Measurements from ENCODE around the gene BGN.

BGN gene

DNA sequence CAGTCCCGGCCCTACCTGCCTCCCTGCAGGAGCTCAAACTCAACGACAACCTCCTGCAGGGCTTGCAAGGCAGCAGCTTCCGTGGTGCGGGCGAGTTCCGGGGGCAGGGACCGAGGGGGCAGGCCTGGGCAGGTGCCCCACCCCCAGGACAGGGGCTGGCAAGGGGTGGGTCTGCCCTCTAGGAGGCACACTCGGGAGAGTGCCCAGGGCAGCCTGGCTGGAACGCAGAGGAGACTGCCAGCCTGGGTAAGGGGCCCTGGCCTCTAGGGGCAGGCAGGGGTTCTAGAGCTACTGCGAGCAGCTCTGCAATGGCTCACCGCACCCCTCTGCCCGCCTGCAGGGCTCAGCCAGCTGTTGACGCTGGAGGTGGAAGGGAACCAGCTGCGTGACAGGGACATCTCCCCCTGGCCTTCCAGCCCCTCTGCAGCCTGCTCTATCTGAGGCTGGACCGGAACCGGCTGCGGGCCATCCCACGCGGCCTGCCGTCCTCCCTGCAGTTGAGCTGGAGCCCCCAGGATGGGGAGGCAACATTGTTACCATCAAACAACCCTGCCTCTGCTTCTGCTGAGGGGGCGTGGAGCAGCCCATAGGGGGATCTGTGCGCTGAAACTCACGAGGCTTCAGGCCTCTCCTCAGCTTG, 12.3 kb upstream of the BGN start:
- H3K79me1 ChIP-seq (replicated peaks; ENCODE audit: low read length, poor library complexity, severe bottlenecking): no peaks in the 10 kb centered on the region

GRCh38 chrX:153485396-153486080, 9.2 kb upstream of the BGN start:
- Histone ChIP-seq H3K18ac (ENCODE audit: low read depth in 1 of 2, low read length in 2 of 2) (no peak overlapping the region), H3K9me3 (ENCODE audit: control insufficient read depth, low read length) (no peaks in the 10 kb centered on the region), H2AK5ac (ENCODE audit: low read length, severe bottlenecking) (no peak overlapping the region), H3K9ac (ENCODE audit: low read length) (no peak overlapping the region), H3K27me3 (ENCODE audit: control insufficient read depth in 1 of 2, insufficient read depth in 1 of 2, low read length in 2 of 2) (no peaks in the 10 kb centered on the region), H3K4me3 (ENCODE audit: insufficient read depth in 1 of 2, low read depth in 1 of 2, low read length in 2 of 2) (no peak overlapping the region), H2BK120ac (ENCODE audit: low read depth, low read length) (no peak overlapping the region), H3K4me2 (ENCODE audit: low read length, poor library complexity, severe bottlenecking) (no peak overlapping the region), H3K4me1 (ENCODE audit: control insufficient read depth, insufficient read depth, low read depth, low read length) (peaks cover 28% of the 10 kb centered on the region), H3K36me3 (ENCODE audit: control insufficient read depth in 1 of 2, insufficient read depth in 2 of 2, low read depth in 1 of 2, low read length in 2 of 2) (no peaks in the 10 kb centered on the region), H2BK5ac (ENCODE audit: low read depth, low read length, poor library complexity, severe bottlenecking) (no peak overlapping the region), H2BK15ac (ENCODE audit: low read depth, poor library complexity, severe bottlenecking) (no peak overlapping the region), H4K8ac (ENCODE audit: low read length) (no peak overlapping the region), H3K23ac (ENCODE audit: low read length in 2 of 2) (no peak overlapping the region), H3K79me1 (replicated peaks; ENCODE audit: low read length, poor library complexity, severe bottlenecking) (no peaks in the 10 kb centered on the region), H4K91ac (ENCODE audit: low read length) (no peak overlapping the region), H2AFZ (ENCODE audit: low read depth, low read length) (no peak overlapping the region), H3K27ac (ENCODE audit: low read length, poor library complexity, severe bottlenecking) (no peak overlapping the region), H3K14ac (ENCODE audit: low read length in 2 of 2) (no peak overlapping the region), H2BK12ac (ENCODE audit: low read length in 2 of 2) (peak overlapping the region in 1 of 2 experiments; percentile 88), H3K4ac (ENCODE audit: low read depth in 1 of 2, low read length in 2 of 2) (no peak overlapping the region)
- 88% methylated on average over 23 of the region's 30 CpGs for WGBS
- no peak for DNase-seq

More for the DNA sequence above, 12.3 kb upstream of the BGN start:
- H2BK12ac ChIP-seq (ENCODE audit: low read length in 2 of 2): no peak overlapping the region
- no peaks in the 10 kb centered on the region for H3K27me3 ChIP-seq (ENCODE audit: control insufficient read depth in 1 of 2, insufficient read depth in 1 of 2, low read length in 2 of 2)
- no peak overlapping the region for H3K14ac ChIP-seq (ENCODE audit: low read length in 2 of 2)
- 77% methylated on average over 22 of the region's 23 CpGs for WGBS
- H2AK5ac ChIP-seq (ENCODE audit: low read length, severe bottlenecking): no peak overlapping the region
- no peak overlapping the region for H4K8ac ChIP-seq (ENCODE audit: low read length)
- no peak for DNase-seq
- no peak overlapping the region for H2BK120ac ChIP-seq (ENCODE audit: low read depth, low read length)
- H3K36me3 ChIP-seq (ENCODE audit: control insufficient read depth in 1 of 2, insufficient read depth in 2 of 2, low read depth in 1 of 2, low read length in 2 of 2): no peaks in the 10 kb centered on the region
- H2AFZ ChIP-seq (ENCODE audit: low read depth, low read length): no peak overlapping the region
- no peak overlapping the region for H4K91ac ChIP-seq (ENCODE audit: low read length)
- H3K23ac ChIP-seq (ENCODE audit: low read length in 2 of 2): no peak overlapping the region
- no peak overlapping the region for H3K4ac ChIP-seq (ENCODE audit: low read depth in 1 of 2, low read length in 2 of 2)
- no peak overlapping the region for H3K27ac ChIP-seq (ENCODE audit: low read length, poor library complexity, severe bottlenecking)
- H3K4me3 ChIP-seq (ENCODE audit: insufficient read depth in 1 of 2, low read depth in 1 of 2, low read length in 2 of 2): no peak overlapping the region
- peaks cover 12% of the 10 kb centered on the region for H3K4me1 ChIP-seq (ENCODE audit: control insufficient read depth, insufficient read depth, low read depth, low read length)
- H3K4me2 ChIP-seq (ENCODE audit: low read length, poor library complexity, severe bottlenecking): no peak overlapping the region
- H3K18ac ChIP-seq (ENCODE audit: low read depth in 1 of 2, low read length in 2 of 2): no peak overlapping the region
- H2BK5ac ChIP-seq (ENCODE audit: low read depth, low read length, poor library complexity, severe bottlenecking): no peak overlapping the region
- no peak overlapping the region for H2BK15ac ChIP-seq (ENCODE audit: low read depth, poor library complexity, severe bottlenecking)
- H3K9ac ChIP-seq (ENCODE audit: low read length): no peak overlapping the region
- no peaks in the 10 kb centered on the region for H3K9me3 ChIP-seq (ENCODE audit: control insufficient read depth, low read length)

- peaks cover 33% of the 10 kb centered on the region for H3K4me1 ChIP-seq (ENCODE audit: control insufficient read depth, insufficient read depth, low read depth, low read length)
- no peak overlapping the region for H3K18ac ChIP-seq (ENCODE audit: low read depth in 1 of 2, low read length in 2 of 2)
- no peak overlapping the region for H3K23ac ChIP-seq (ENCODE audit: low read length in 2 of 2)
- no peak overlapping the region for H3K27ac ChIP-seq (ENCODE audit: low read length, poor library complexity, severe bottlenecking)
- no peaks in the 10 kb centered on the region for H3K79me1 ChIP-seq (replicated peaks; ENCODE audit: low read length, poor library complexity, severe bottlenecking)
- H4K91ac ChIP-seq (ENCODE audit: low read length): no peak overlapping the region
- no peak overlapping the region for H2AFZ ChIP-seq (ENCODE audit: low read depth, low read length)
- no peak for DNase-seq
- H3K4ac ChIP-seq (ENCODE audit: low read depth in 1 of 2, low read length in 2 of 2): no peak overlapping the region
- WGBS: 97% methylated on average over 8 of the region's 10 CpGs
- H2BK15ac ChIP-seq (ENCODE audit: low read depth, poor library complexity, severe bottlenecking): no peak overlapping the region
- H2BK5ac ChIP-seq (ENCODE audit: low read depth, low read length, poor library complexity, severe bottlenecking): no peak overlapping the region
- H3K9ac ChIP-seq (ENCODE audit: low read length): no peak overlapping the region
- no peaks in the 10 kb centered on the region for H3K27me3 ChIP-seq (ENCODE audit: control insufficient read depth in 1 of 2, insufficient read depth in 1 of 2, low read length in 2 of 2)
- no peak overlapping the region for H3K14ac ChIP-seq (ENCODE audit: low read length in 2 of 2)
- H2BK12ac ChIP-seq (ENCODE audit: low read length in 2 of 2): no peak overlapping the region
- no peak overlapping the region for H2AK5ac ChIP-seq (ENCODE audit: low read length, severe bottlenecking)
- H2BK120ac ChIP-seq (ENCODE audit: low read depth, low read length): no peak overlapping the region
- H3K36me3 ChIP-seq (ENCODE audit: control insufficient read depth in 1 of 2, insufficient read depth in 2 of 2, low read depth in 1 of 2, low read length in 2 of 2): no peaks in the 10 kb centered on the region
- no peaks in the 10 kb centered on the region for H3K9me3 ChIP-seq (ENCODE audit: control insufficient read depth, low read length)
- no peak overlapping the region for H3K4me3 ChIP-seq (ENCODE audit: insufficient read depth in 1 of 2, low read depth in 1 of 2, low read length in 2 of 2)
- H3K4me2 ChIP-seq (ENCODE audit: low read length, poor library complexity, severe bottlenecking): no peak overlapping the region
- no peak overlapping the region for H4K8ac ChIP-seq (ENCODE audit: low read length)
Observed at GRCh38 chrX:153486171-153486570, 8.6 kb upstream of the BGN start.

DNA sequence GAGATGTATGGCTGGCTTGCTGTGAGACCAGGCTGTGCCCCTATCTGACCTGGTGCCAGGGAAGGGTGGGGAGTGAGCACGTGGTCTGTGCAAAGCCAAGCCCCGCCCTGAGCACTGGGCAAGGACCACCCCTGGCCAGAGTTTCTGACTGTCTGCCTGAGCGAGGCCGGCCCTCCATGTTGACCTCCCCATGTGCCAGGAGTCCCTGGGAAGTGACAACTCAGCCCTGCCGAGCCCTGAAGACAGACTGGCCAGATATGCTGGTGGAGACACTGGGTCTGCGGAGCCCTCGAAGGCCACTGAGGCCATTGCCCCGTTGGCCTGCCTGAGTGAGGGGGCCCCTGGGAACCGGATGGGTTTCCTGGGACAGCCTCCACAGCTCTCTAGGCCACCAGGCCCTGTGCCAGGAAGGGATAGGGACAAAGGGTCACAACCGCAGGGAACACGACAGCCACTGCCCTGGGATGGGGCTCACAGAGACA, 7.1 kb upstream of the BGN start:
- H2BK5ac ChIP-seq (ENCODE audit: low read depth, low read length, poor library complexity, severe bottlenecking): no peak overlapping the region
- no peak overlapping the region for H3K9ac ChIP-seq (ENCODE audit: low read length)
- no peaks in the 10 kb centered on the region for H3K27me3 ChIP-seq (ENCODE audit: control insufficient read depth in 1 of 2, insufficient read depth in 1 of 2, low read length in 2 of 2)
- no peak overlapping the region for H2BK120ac ChIP-seq (ENCODE audit: low read depth, low read length)
- peak overlapping the region; percentile 98 for H4K8ac ChIP-seq (ENCODE audit: low read length)
- DNase-seq: no peak
- H3K23ac ChIP-seq (ENCODE audit: low read length in 2 of 2): no peak overlapping the region
- H2BK12ac ChIP-seq (ENCODE audit: low read length in 2 of 2): peak overlapping the region; percentile 93 to 97
- WGBS: 74% methylated on average over 11 of the region's 11 CpGs
- H3K4me1 ChIP-seq (ENCODE audit: control insufficient read depth, insufficient read depth, low read depth, low read length): peaks cover 43% of the 10 kb centered on the region
- H3K27ac ChIP-seq (ENCODE audit: low read length, poor library complexity, severe bottlenecking): no peak overlapping the region
- H3K36me3 ChIP-seq (ENCODE audit: control insufficient read depth in 1 of 2, insufficient read depth in 2 of 2, low read depth in 1 of 2, low read length in 2 of 2): no peaks in the 10 kb centered on the region
- peak overlapping the region; percentile 94 for H2BK15ac ChIP-seq (ENCODE audit: low read depth, poor library complexity, severe bottlenecking)
- H4K91ac ChIP-seq (ENCODE audit: low read length): peak overlapping the region; percentile 99
- H3K4ac ChIP-seq (ENCODE audit: low read depth in 1 of 2, low read length in 2 of 2): peak overlapping the region; percentile 40 to 58
- no peak overlapping the region for H3K4me2 ChIP-seq (ENCODE audit: low read length, poor library complexity, severe bottlenecking)
- no peak overlapping the region for H3K4me3 ChIP-seq (ENCODE audit: insufficient read depth in 1 of 2, low read depth in 1 of 2, low read length in 2 of 2)
- H3K18ac ChIP-seq (ENCODE audit: low read depth in 1 of 2, low read length in 2 of 2): peak overlapping the region; percentile 75 to 84
- H3K9me3 ChIP-seq (ENCODE audit: control insufficient read depth, low read length): no peaks in the 10 kb centered on the region
- no peaks in the 10 kb centered on the region for H3K79me1 ChIP-seq (replicated peaks; ENCODE audit: low read length, poor library complexity, severe bottlenecking)
- H2AFZ ChIP-seq (ENCODE audit: low read depth, low read length): no peak overlapping the region
- H3K14ac ChIP-seq (ENCODE audit: low read length in 2 of 2): peak overlapping the region in 1 of 2 experiments; percentile 44
- H2AK5ac ChIP-seq (ENCODE audit: low read length, severe bottlenecking): peak overlapping the region; percentile 89
